HEK293 (cell line): ENCODE results near the gene WDFY2.

Experiments
- CTCF ChIA-PET: fragments of 350-600 bp; formaldehyde crosslinking; extraction: SDS; loops from one replicate; lab custom pipeline; 2021; ENCODE audit warnings: antibody characterized with exemption; lab: Yijun Ruan, JAX
- POLR2A ChIA-PET: fragments of 300-600 bp; formaldehyde crosslinking; extraction: SDS; loops from one replicate; lab custom pipeline; 2020; ENCODE audit warnings: antibody characterized with exemption, inconsistent platforms; lab: Yijun Ruan, JAX
- H3K27ac ChIP-seq: fragments of 200-500 bp; sonication (Bioruptor generic); 2 replicates; pipeline ENCODE4 v1.5.1; 2014; ENCODE audit warnings: low read depth, low read length, control low read depth, inconsistent platforms; ENCODE audit errors: extremely low read depth
- H3K36me3 ChIP-seq, 2 experiments: fragments of 200-500 bp in 1 of 2; sonication (Bioruptor generic) in 1 of 2; 1 replicate in 1 of 2; 2 replicates in 1 of 2; pipeline ENCODE4 v1.5.1; 2014 to 2017; ENCODE audit warnings: inconsistent platforms in 2 of 2, low read length in 2 of 2; ENCODE audit not compliant: control insufficient read depth in 2 of 2, insufficient read depth in 1 of 2
- H3K4me1 ChIP-seq: fragments of 200-500 bp; sonication (Bioruptor generic); 2 replicates; pipeline ENCODE4 v1.5.1; 2014; ENCODE audit warnings: mild to moderate bottlenecking, low read length, inconsistent platforms; ENCODE audit not compliant: control insufficient read depth, insufficient read depth
- H3K4me3 ChIP-seq: 2 replicates; pipeline ENCODE4 v1.5.1; 2011; ENCODE audit warnings: low read depth, mild to moderate bottlenecking, control low read depth, low read length, moderate library complexity
- H3K9me3 ChIP-seq: fragments of 200-500 bp; sonication (Bioruptor generic); 2 replicates; pipeline ENCODE4 v1.5.1; 2014; ENCODE audit warnings: low read depth, low read length, inconsistent platforms; ENCODE audit not compliant: control insufficient read depth, insufficient read depth
- BCL11A ChIP-seq: fragments of 450-650 bp; formaldehyde crosslinking; IDR thresholded peaks from 2 replicates; pipeline ENCODE4 v1.5.1; 2016; ENCODE audit warnings: low read depth, missing biosample characterization, missing genetic modification characterization
- BCL11B ChIP-seq: fragments of 450-650 bp; formaldehyde crosslinking; IDR thresholded peaks from 2 replicates; pipeline ENCODE4 v1.5.1; 2016; ENCODE audit warnings: low read depth, missing biosample characterization, missing genetic modification characterization
- GFI1B ChIP-seq: fragments of 450-650 bp; formaldehyde crosslinking; IDR thresholded peaks from 2 replicates; pipeline ENCODE4 v1.5.1; 2016; ENCODE audit warnings: missing biosample characterization, missing genetic modification characterization
- GLI2 ChIP-seq: fragments of 450-650 bp; formaldehyde crosslinking; IDR thresholded peaks from 2 replicates; pipeline ENCODE4; 2017; ENCODE audit warnings: missing biosample characterization, missing genetic modification characterization, low read depth, borderline replicate concordance
- KLF1 ChIP-seq: fragments of 450-650 bp; formaldehyde crosslinking; IDR thresholded peaks from 2 replicates; pipeline ENCODE4 v1.5.1; 2016; ENCODE audit warnings: missing biosample characterization, missing genetic modification characterization
- MEIS1 ChIP-seq: sonication (generic); formaldehyde crosslinking; IDR thresholded peaks from 2 replicates; pipeline ENCODE4 v1.8.1; 2022; ENCODE audit warnings: missing genetic modification reagents, mild to moderate bottlenecking, borderline replicate concordance
- MYNN ChIP-seq: fragments of 450-650 bp; formaldehyde crosslinking; IDR thresholded peaks from 2 replicates; pipeline ENCODE4 v1.5.1; 2016; ENCODE audit warnings: missing biosample characterization, missing genetic modification characterization, borderline replicate concordance
- SALL2 ChIP-seq: fragments of 450-650 bp; formaldehyde crosslinking; IDR thresholded peaks from 2 replicates; pipeline ENCODE4 v1.5.0; 2017; ENCODE audit warnings: missing biosample characterization, mild to moderate bottlenecking, missing genetic modification characterization, borderline replicate concordance
- SCRT2 ChIP-seq: fragments of 450-650 bp; formaldehyde crosslinking; IDR thresholded peaks from 2 replicates; pipeline ENCODE4 v1.5.1; 2016; ENCODE audit warnings: missing biosample characterization, missing genetic modification characterization
- SP3 ChIP-seq: fragments of 450-650 bp; formaldehyde crosslinking; IDR thresholded peaks from 2 replicates; pipeline ENCODE4 v1.5.1; 2016; ENCODE audit warnings: missing biosample characterization, missing genetic modification characterization
- ZBTB20 ChIP-seq: fragments of 450-650 bp; formaldehyde crosslinking; IDR thresholded peaks from 2 replicates; pipeline ENCODE4 v1.5.1; 2016; ENCODE audit warnings: missing biosample characterization, missing genetic modification characterization
- ZBTB48 ChIP-seq: fragments of 450-650 bp; formaldehyde crosslinking; IDR thresholded peaks from 2 replicates; pipeline ENCODE4 v1.5.1; 2016; ENCODE audit warnings: missing biosample characterization, missing genetic modification characterization
- ZNF157 ChIP-seq: fragments of 450-650 bp; formaldehyde crosslinking; IDR thresholded peaks from 2 replicates; pipeline ENCODE4 v1.5.1; 2016; ENCODE audit warnings: missing biosample characterization, missing genetic modification characterization
- ZNF211 ChIP-seq: fragments of 450-650 bp; formaldehyde crosslinking; IDR thresholded peaks from 2 replicates; pipeline ENCODE4 v1.5.1; 2016; ENCODE audit warnings: low read depth, missing biosample characterization, missing genetic modification characterization
- ZNF214 ChIP-seq: fragments of 450-650 bp; formaldehyde crosslinking; IDR thresholded peaks from 2 replicates; pipeline ENCODE4 v1.5.1; 2017; ENCODE audit warnings: missing biosample characterization, mild to moderate bottlenecking, missing genetic modification characterization, borderline replicate concordance
- ZNF560 ChIP-seq: fragments of 450-650 bp; formaldehyde crosslinking; IDR thresholded peaks from 2 replicates; pipeline ENCODE4 v1.5.1; 2017; ENCODE audit warnings: missing biosample characterization, missing genetic modification characterization, borderline replicate concordance
- ZNF596 ChIP-seq: fragments of 450-650 bp; IDR thresholded peaks from 2 replicates; pipeline ENCODE4 v1.5.0; 2018; ENCODE audit warnings: missing biosample characterization, mild to moderate bottlenecking, missing genetic modification characterization, moderate library complexity
- ZNF621 ChIP-seq: fragments of 450-650 bp; formaldehyde crosslinking; IDR thresholded peaks from 2 replicates; pipeline ENCODE4 v1.5.1; 2017; ENCODE audit warnings: missing biosample characterization, missing genetic modification characterization
- ZNF677 ChIP-seq: fragments of 450-650 bp; IDR thresholded peaks from 2 replicates; pipeline ENCODE4 v1.5.0; 2018; ENCODE audit warnings: missing biosample characterization, mild to moderate bottlenecking, missing genetic modification characterization, moderate library complexity
- ZNF777 ChIP-seq: fragments of 450-650 bp; formaldehyde crosslinking; IDR thresholded peaks from 2 replicates; pipeline ENCODE4 v1.5.1; 2017; ENCODE audit warnings: missing biosample characterization, missing genetic modification characterization, borderline replicate concordance
- TF ChIP-seq, protein P1 (sequence below): fragments of 450-650 bp; formaldehyde crosslinking; IDR thresholded peaks from 2 replicates; pipeline ENCODE4 v1.5.1; 2016; ENCODE audit warnings: missing biosample characterization, missing genetic modification characterization
- TF ChIP-seq, protein P2 (sequence below): fragments of 450-650 bp; formaldehyde crosslinking; IDR thresholded peaks from 2 replicates; pipeline ENCODE4 v1.5.1; 2016; ENCODE audit warnings: missing biosample characterization, missing genetic modification characterization
- TF ChIP-seq, protein P3 (sequence below): fragments of 450-650 bp; formaldehyde crosslinking; IDR thresholded peaks from 2 replicates; pipeline ENCODE4 v1.5.1; 2016; ENCODE audit warnings: missing biosample characterization, missing genetic modification characterization, borderline replicate concordance
- TF ChIP-seq, protein P4 (sequence below): fragments of 450-650 bp; formaldehyde crosslinking; IDR thresholded peaks from 2 replicates; pipeline ENCODE4 v1.5.1; 2016; ENCODE audit warnings: missing biosample characterization, missing genetic modification characterization
- TF ChIP-seq, protein P5 (sequence below): fragments of 450-650 bp; formaldehyde crosslinking; IDR thresholded peaks from 2 replicates; pipeline ENCODE4 v1.5.1; 2016; ENCODE audit warnings: missing biosample characterization, missing genetic modification characterization, borderline replicate concordance

WDFY2 gene

DNA sequence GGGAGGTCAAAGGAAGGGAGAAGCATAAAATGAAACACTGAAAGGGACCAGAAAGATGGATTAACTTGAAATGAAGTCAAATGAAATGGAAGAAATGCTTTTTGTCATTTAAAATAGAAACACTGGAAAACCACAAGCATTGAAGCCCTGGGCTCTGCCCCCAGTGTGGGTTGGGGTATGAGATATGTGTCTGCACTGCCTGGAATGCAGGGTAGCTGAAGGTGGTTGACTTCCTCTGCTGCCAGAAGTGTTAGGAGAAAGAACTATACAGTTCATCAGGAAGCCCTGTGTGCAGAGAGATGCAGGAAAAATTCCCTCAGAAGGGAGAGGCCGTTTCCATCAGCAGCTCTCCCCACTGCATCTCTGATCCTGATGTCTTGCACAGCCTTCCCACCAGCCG is 150.5 kb downstream of the WDFY2 start:
- no peaks in the 10 kb centered on the region for H3K9me3 ChIP-seq
- no peak for TF ChIP-seq ZNF677 (tag by site-specific recombination)
- no peak for TF ChIP-seq SCRT2
- TF ChIP-seq, protein P1, sequence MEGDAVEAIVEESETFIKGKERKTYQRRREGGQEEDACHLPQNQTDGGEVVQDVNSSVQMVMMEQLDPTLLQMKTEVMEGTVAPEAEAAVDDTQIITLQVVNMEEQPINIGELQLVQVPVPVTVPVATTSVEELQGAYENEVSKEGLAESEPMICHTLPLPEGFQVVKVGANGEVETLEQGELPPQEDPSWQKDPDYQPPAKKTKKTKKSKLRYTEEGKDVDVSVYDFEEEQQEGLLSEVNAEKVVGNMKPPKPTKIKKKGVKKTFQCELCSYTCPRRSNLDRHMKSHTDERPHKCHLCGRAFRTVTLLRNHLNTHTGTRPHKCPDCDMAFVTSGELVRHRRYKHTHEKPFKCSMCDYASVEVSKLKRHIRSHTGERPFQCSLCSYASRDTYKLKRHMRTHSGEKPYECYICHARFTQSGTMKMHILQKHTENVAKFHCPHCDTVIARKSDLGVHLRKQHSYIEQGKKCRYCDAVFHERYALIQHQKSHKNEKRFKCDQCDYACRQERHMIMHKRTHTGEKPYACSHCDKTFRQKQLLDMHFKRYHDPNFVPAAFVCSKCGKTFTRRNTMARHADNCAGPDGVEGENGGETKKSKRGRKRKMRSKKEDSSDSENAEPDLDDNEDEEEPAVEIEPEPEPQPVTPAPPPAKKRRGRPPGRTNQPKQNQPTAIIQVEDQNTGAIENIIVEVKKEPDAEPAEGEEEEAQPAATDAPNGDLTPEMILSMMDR (tag by site-specific recombination): no peak
- no peak for TF ChIP-seq ZNF596 (tag by site-specific recombination)
- TF ChIP-seq, protein P2, sequence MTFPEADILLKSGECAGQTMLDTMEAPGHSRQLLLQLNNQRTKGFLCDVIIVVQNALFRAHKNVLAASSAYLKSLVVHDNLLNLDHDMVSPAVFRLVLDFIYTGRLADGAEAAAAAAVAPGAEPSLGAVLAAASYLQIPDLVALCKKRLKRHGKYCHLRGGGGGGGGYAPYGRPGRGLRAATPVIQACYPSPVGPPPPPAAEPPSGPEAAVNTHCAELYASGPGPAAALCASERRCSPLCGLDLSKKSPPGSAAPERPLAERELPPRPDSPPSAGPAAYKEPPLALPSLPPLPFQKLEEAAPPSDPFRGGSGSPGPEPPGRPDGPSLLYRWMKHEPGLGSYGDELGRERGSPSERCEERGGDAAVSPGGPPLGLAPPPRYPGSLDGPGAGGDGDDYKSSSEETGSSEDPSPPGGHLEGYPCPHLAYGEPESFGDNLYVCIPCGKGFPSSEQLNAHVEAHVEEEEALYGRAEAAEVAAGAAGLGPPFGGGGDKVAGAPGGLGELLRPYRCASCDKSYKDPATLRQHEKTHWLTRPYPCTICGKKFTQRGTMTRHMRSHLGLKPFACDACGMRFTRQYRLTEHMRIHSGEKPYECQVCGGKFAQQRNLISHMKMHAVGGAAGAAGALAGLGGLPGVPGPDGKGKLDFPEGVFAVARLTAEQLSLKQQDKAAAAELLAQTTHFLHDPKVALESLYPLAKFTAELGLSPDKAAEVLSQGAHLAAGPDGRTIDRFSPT (tag by site-specific recombination): no peak
- no peak for TF ChIP-seq KLF1 (tag by site-specific recombination)
- no peak for TF ChIP-seq ZNF157
- TF ChIP-seq BCL11A: no peak
- no peak for TF ChIP-seq ZBTB20 (tag by site-specific recombination)
- TF ChIP-seq, protein P3, sequence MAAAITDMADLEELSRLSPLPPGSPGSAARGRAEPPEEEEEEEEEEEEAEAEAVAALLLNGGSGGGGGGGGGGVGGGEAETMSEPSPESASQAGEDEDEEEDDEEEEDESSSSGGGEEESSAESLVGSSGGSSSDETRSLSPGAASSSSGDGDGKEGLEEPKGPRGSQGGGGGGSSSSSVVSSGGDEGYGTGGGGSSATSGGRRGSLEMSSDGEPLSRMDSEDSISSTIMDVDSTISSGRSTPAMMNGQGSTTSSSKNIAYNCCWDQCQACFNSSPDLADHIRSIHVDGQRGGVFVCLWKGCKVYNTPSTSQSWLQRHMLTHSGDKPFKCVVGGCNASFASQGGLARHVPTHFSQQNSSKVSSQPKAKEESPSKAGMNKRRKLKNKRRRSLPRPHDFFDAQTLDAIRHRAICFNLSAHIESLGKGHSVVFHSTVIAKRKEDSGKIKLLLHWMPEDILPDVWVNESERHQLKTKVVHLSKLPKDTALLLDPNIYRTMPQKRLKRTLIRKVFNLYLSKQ (tag by site-specific recombination): no peak
- no peak for TF ChIP-seq BCL11B (tag by site-specific recombination)
- no peak for TF ChIP-seq GLI2
- TF ChIP-seq GFI1B (tag by site-specific recombination): no peak
- no peak for TF ChIP-seq MYNN (tag by site-specific recombination)
- TF ChIP-seq ZNF560: no peak
- no peak for TF ChIP-seq ZBTB48 (tag by site-specific recombination)
- TF ChIP-seq ZNF211 (tag by site-specific recombination): no peak
- no peak for TF ChIP-seq SALL2
- no peak for TF ChIP-seq SP3 (tag by site-specific recombination)
- ChIA-PET POLR2A (no interaction called here), CTCF (no interaction called here)
- no peak overlapping the region for H3K4me3 ChIP-seq
- H3K4me1 ChIP-seq: no peaks in the 10 kb centered on the region
- no peak overlapping the region for H3K27ac ChIP-seq
- H3K36me3 ChIP-seq: no peaks in the 10 kb centered on the region

DNA sequence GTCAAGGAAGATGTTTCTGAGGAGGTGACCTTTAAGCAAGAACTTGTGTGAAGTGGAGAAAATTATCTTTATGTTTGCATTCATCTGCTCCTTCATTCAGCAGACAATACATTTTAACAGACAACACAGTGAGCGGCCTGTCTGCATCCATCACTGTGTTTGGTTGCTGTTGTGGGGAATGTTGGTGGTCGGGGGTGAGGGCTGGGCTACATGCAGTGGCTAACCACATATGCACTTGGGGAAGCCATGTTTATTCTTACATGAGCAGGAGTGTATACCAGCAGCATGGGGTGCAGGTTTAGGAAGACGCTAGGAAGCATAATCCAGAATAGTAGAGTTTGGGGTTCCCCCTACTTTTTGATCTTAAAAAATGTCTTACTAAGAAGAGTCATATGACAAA is 153.3 kb downstream of the WDFY2 start:
- no peaks in the 10 kb centered on the region for H3K4me1 ChIP-seq
- H3K9me3 ChIP-seq: no peaks in the 10 kb centered on the region
- no peaks in the 10 kb centered on the region for H3K36me3 ChIP-seq
- no peak overlapping the region for H3K4me3 ChIP-seq
- no peak overlapping the region for H3K27ac ChIP-seq
- POLR2A ChIA-PET: no interaction called here
- CTCF ChIA-PET: no interaction called here
- TF ChIP-seq SALL2 (no peak), BCL11B (tag by site-specific recombination) (no peak), MEIS1 (no peak), ZNF214 (tag by site-specific recombination) (no peak), ZNF777 (tag by site-specific recombination) (no peak), ZNF621 (no peak)
- TF ChIP-seq, protein P4, sequence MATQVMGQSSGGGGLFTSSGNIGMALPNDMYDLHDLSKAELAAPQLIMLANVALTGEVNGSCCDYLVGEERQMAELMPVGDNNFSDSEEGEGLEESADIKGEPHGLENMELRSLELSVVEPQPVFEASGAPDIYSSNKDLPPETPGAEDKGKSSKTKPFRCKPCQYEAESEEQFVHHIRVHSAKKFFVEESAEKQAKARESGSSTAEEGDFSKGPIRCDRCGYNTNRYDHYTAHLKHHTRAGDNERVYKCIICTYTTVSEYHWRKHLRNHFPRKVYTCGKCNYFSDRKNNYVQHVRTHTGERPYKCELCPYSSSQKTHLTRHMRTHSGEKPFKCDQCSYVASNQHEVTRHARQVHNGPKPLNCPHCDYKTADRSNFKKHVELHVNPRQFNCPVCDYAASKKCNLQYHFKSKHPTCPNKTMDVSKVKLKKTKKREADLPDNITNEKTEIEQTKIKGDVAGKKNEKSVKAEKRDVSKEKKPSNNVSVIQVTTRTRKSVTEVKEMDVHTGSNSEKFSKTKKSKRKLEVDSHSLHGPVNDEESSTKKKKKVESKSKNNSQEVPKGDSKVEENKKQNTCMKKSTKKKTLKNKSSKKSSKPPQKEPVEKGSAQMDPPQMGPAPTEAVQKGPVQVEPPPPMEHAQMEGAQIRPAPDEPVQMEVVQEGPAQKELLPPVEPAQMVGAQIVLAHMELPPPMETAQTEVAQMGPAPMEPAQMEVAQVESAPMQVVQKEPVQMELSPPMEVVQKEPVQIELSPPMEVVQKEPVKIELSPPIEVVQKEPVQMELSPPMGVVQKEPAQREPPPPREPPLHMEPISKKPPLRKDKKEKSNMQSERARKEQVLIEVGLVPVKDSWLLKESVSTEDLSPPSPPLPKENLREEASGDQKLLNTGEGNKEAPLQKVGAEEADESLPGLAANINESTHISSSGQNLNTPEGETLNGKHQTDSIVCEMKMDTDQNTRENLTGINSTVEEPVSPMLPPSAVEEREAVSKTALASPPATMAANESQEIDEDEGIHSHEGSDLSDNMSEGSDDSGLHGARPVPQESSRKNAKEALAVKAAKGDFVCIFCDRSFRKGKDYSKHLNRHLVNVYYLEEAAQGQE (tag by site-specific recombination): no peak
- TF ChIP-seq, protein P5, sequence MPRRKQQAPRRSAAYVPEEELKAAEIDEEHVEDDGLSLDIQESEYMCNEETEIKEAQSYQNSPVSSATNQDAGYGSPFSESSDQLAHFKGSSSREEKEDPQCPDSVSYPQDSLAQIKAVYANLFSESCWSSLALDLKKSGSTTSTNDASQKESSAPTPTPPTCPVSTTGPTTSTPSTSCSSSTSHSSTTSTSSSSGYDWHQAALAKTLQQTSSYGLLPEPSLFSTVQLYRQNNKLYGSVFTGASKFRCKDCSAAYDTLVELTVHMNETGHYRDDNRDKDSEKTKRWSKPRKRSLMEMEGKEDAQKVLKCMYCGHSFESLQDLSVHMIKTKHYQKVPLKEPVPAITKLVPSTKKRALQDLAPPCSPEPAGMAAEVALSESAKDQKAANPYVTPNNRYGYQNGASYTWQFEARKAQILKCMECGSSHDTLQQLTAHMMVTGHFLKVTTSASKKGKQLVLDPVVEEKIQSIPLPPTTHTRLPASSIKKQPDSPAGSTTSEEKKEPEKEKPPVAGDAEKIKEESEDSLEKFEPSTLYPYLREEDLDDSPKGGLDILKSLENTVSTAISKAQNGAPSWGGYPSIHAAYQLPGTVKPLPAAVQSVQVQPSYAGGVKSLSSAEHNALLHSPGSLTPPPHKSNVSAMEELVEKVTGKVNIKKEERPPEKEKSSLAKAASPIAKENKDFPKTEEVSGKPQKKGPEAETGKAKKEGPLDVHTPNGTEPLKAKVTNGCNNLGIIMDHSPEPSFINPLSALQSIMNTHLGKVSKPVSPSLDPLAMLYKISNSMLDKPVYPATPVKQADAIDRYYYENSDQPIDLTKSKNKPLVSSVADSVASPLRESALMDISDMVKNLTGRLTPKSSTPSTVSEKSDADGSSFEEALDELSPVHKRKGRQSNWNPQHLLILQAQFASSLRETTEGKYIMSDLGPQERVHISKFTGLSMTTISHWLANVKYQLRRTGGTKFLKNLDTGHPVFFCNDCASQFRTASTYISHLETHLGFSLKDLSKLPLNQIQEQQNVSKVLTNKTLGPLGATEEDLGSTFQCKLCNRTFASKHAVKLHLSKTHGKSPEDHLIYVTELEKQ (tag by site-specific recombination): no peak
